ENCODE data around the gene METTL26.

GRCh38 chr16:674968-675883, 39.1 kb upstream of the METTL26 start, which contains the start of gene RHBDL1:
- TF ChIP-seq MAX (IDR thresholded peaks at IDR 0.05) (no peak), CREB1 (IDR thresholded peaks at IDR 0.05; ENCODE audit: low read depth) (no peak), EGR1 (IDR thresholded peaks at IDR 0.05) (no peak), EP300 (IDR thresholded peaks at IDR 0.05; ENCODE audit: borderline replicate concordance) (no peak), FOXM1 (IDR thresholded peaks at IDR 0.05; ENCODE audit: borderline replicate concordance, low read depth) (no peak)
